Heart left ventricle (tissue), 16 donors: ENCODE results near the gene CDCA4. TPM values are rescaled to one million over a fixed set of nuclear protein-coding genes. Genes with fewer than 3 reads are reported as not detected.

Experiments used
- ATAC-seq, 4 donors: fragments of 200-7000 bp; cut with Tn5 transposase; one replicate each; pipeline ENCODE4 v1.9.1; 2020 to 2022; ENCODE audit warnings: moderate library complexity in 4 of 4, mild to moderate bottlenecking in 3 of 4, moderate number of reproducible peaks in 1 of 4
- DNase-seq, 5 donors: peaks; one replicate each; pipeline ENCODE4 v3.0.0-alpha.2; 2020
- H3K27ac ChIP-seq, 12 donors: fragments of 200-600 bp; sonication (generic) in 4 of 12; one replicate each; pipeline versions ENCODE4 v1.5.0 to v1.8.0; 2016 to 2022; ENCODE audit warnings: mild to moderate bottlenecking in 2 of 12
- H3K27me3 ChIP-seq, 9 donors: fragments of 200-600 bp; sonication (generic) in 2 of 9; one replicate each; pipeline versions ENCODE4 v1.5.1 to v1.8.0; 2016 to 2022; ENCODE audit warnings: mild to moderate bottlenecking in 3 of 9
- H3K36me3 ChIP-seq, 9 donors: fragments of 200-600 bp; sonication (generic) in 2 of 9; one replicate each; pipeline versions ENCODE4 v1.5.0 to v1.8.0; 2018 to 2022; ENCODE audit warnings: mild to moderate bottlenecking in 2 of 9
- H3K4me1 ChIP-seq, 12 donors: fragments of 200-600 bp; sonication (generic) in 4 of 12; one replicate each; pipeline versions ENCODE4 v1.5.0 to v1.8.0; 2016 to 2022; ENCODE audit warnings: mild to moderate bottlenecking in 3 of 12
- H3K4me3 ChIP-seq, 12 donors: fragments of 200-600 bp; sonication (generic) in 4 of 12; one replicate each; pipeline versions ENCODE4 v1.5.0 to v1.8.0; 2017 to 2022; ENCODE audit warnings: mild to moderate bottlenecking in 9 of 12, moderate library complexity in 4 of 12
- H3K9me3 ChIP-seq, 12 donors: fragments of 200-600 bp; sonication (generic) in 4 of 12; one replicate each; pipeline versions ENCODE4 v1.5.0 to v1.8.0; 2016 to 2022; ENCODE audit warnings: mild to moderate bottlenecking in 1 of 12
- CTCF ChIP-seq, 12 donors: fragments of 200-600 bp; sonication (generic) in 4 of 12; IDR thresholded peaks; one replicate each; pipeline versions ENCODE4 v1.5.0 to v1.8.0; 2018 to 2022; ENCODE audit warnings: antibody characterized with exemption in 12 of 12, mild to moderate bottlenecking in 5 of 12
- POLR2A ChIP-seq, 2 donors: fragments of 450-650 bp; IDR thresholded peaks; one replicate each; pipeline ENCODE4 v1.6.1; 2017; ENCODE audit warnings: antibody characterized with exemption in 2 of 2, mild to moderate bottlenecking in 2 of 2, moderate library complexity in 2 of 2
- WGBS, 4 donors: extraction: QIAGEN DNeasy Blood & Tissue Kit in 2 of 4; methylation state at CpG; one replicate each; pipeline versions ENCODE4 v1.1.5 to v1.1.7; 2013 to 2018; 5-methylcytosine and 5-hydroxymethylcytosine counted together
- intact Hi-C, 10 donors: fragments of 100-400 bp; cut with DNase I; formaldehyde crosslinking; loops; one replicate each; pipeline versions ENCODE4 v1.11.1 to v1.14.2; 2022
- long read RNA-seq, 3 donors: library from polyadenylated mRNA; unstranded; transcript quantifications; one replicate each; pipeline ENCODE4 v2.0.0, GENCODE V29; 2020 to 2021
- polyA plus RNA-seq, 2 donors: library from polyadenylated mRNA; stranded (reverse); fragments of 200-250 nt; gene quantifications; one replicate each; pipeline ENCODE4 v1.2.3, GENCODE V29; 2013
- total RNA-seq, 9 donors: library from RNA; depleted of rRNA in 2 of 9; stranded (reverse); fragments of >200 nt in 2 of 9; fragmentation: NEBNext Ultra II Directional in 3 of 9; extraction: Animal tissue kit (Norgen Biotek cat#: 25700) in 3 of 9; gene quantifications; one replicate each; pipeline versions ENCODE4 v1.1.0 to v1.2.4, GENCODE V29; 2016 to 2023
- donor health status: ischemic (EF 13 %, LVEDD 7.1; RV severe dilation, severe dysfunction).
- donor health status: healthy with polysubstance abuse.
- donor health status: DM: no; HTN: yes; CAD: no.
- donor health status: DM: no; HTN: no; CAD: no.
- donor health status: ischemic (EF 25% LVEDD 6.9; RV normal size, moderate dysfunction).
- donor health status: ischemic (EF 25% LVEDD 5.7; RV mildly dilated, moderate dysfunction).
- donor health status: healthy.
- donor health status: DM: yes; HTN: yes; CAD: no.
- donor health status: ischemic (EF 35%, LVEDD 5.7; RV mildly dilated, moderate dysfunction).
- donor health status: nonischemic (EF 11% LVEDD 7.7; RV severe dilation, severe dysfunction).
- donor health status: DM: yes; HTN: yes; CAD: no.
- donor health status: PGD.
- donor health status: ischemic (EF 29% LVEDD 5.4; RV normal size, mild dysfunction).
- donor health status: nonischemic (EF 23%, LVEDD 6.1; RV moderate dilation, normal function).

CDCA4 gene
- total RNA-seq, result 1 to 10 TPM; 1.4 to 6.0 (median 2.4) TPM
- polyA plus RNA-seq, result 1 to 10 TPM; 2.3 to 3.3 TPM
- long read RNA-seq, donor 1, partial matches to known transcripts, result 0 of 3 reads
- long read RNA-seq, donor 1, other reads (novel, unspliced or antisense), result 0 of 3 reads
- long read RNA-seq, donor 2, transcript CDCA4-201 (2 exons, 2,513 nt), result major isoform, 12 of 12 reads
- long read RNA-seq, donor 2, partial matches to known transcripts, result 0 of 12 reads
- long read RNA-seq, donor 2, other reads (novel, unspliced or antisense), result 0 of 12 reads
- long read RNA-seq, donor 3, partial matches to known transcripts, result 0 of 3 reads
- long read RNA-seq, donor 3, other reads (novel, unspliced or antisense), result 2 of 3 reads

GRCh38 chr14:105020815-105021655 lies at the start of gene CDCA4:
Gene CDCA4 (minus strand): TSS chr14:105021083. CDS start chr14:105011929, 9,154 bp downstream.
- TF ChIP-seq POLR2A (IDR thresholded peaks at IDR 0.05) (peak in 1 of 2 donors; percentile 74), CTCF (IDR thresholded peaks at IDR 0.05) (peak in 1 of 12 donors; percentile 13)
- H3K36me3 ChIP-seq, result no peaks in the 10 kb centered on the region
- H3K9me3 ChIP-seq, result no peaks in the 10 kb centered on the region
- H3K27ac ChIP-seq, result peak within 1 kb of the TSS; percentile 40 to 91 (median 82)
- no peaks in the 10 kb centered on the region for H3K27me3 ChIP-seq
- peaks cover 0 to 61% (median 20%) of the 10 kb centered on the region in 12 donors for H3K4me1 ChIP-seq
- ATAC-seq (peak; percentile 97 to 98 (median 98)), DNase-seq (peak; percentile 97 to 99 (median 98))
- 0 to 1% (median 0%) methylated on average over 6 to 115 of the region's 115 CpGs for WGBS, 4 donors
- intact Hi-C loops, result loop anchor here in 7 of 10 donors (2.0 to 5.0 kb wide), 4 partner anchors 34 to 44 kb away; partner anchors contain the start of genes CLBA1 (in 3 of the 7) and AHNAK2 (in 1 of the 7)
- H3K4me3 ChIP-seq, result peak within 1 kb of the TSS; percentile 52 to 96 (median 90)

GRCh38 chr14:105069871-105070759 lies 49.2 kb upstream of the CDCA4 start:
- ATAC-seq (peak in 3 of 4 donors; percentile 13 to 56 (median 30)), DNase-seq (peak in 3 of 5 donors; percentile 52 to 71 (median 69))
- Histone ChIP-seq H3K9me3 (no peaks in the 10 kb centered on the region), H3K27ac (peak overlapping the region in 2 of 12 donors; percentile 32 to 77), H3K36me3 (no peaks in the 10 kb centered on the region), H3K4me1 (peaks cover 0 to 65% (median 5%) of the 10 kb centered on the region in 12 donors), H3K27me3 (peaks cover 0 to 23% (median 3%) of the 10 kb centered on the region in 9 donors), H3K4me3 (peak overlapping the region in 1 of 12 donors; percentile 16)
- no peak for TF ChIP-seq POLR2A (IDR thresholded peaks at IDR 0.05)
- no peak for TF ChIP-seq CTCF (IDR thresholded peaks at IDR 0.05)
- 73 to 79% (median 76%) methylated on average over 20 of the region's 20 CpGs for WGBS, 4 donors
- intact Hi-C loops, result no loop called here

- ATAC-seq (no peak), DNase-seq (no peak)
- H3K9me3 ChIP-seq, result no peaks in the 10 kb centered on the region
- no peaks in the 10 kb centered on the region for H3K36me3 ChIP-seq
- intact Hi-C loops, result no loop called here
- peaks cover 0 to 59% (median under 1%) of the 10 kb centered on the region in 12 donors for H3K4me1 ChIP-seq
- H3K27ac ChIP-seq, result peak overlapping the region in 1 of 12 donors; percentile 77
- no peak for TF ChIP-seq POLR2A (IDR thresholded peaks at IDR 0.05)
- no peak for TF ChIP-seq CTCF (IDR thresholded peaks at IDR 0.05)
- peaks cover 0 to 18% (median 3%) of the 10 kb centered on the region in 9 donors for H3K27me3 ChIP-seq
- 84 to 93% (median 88%) methylated on average over 10 of the region's 10 CpGs for WGBS, 4 donors
- H3K4me3 ChIP-seq, result no peak overlapping the region
Observed at GRCh38 chr14:105069522-105069870, 48.6 kb upstream of the CDCA4 start.
